ENCODE results near the gene TFDP3.

The TFDP3 gene

DNA sequence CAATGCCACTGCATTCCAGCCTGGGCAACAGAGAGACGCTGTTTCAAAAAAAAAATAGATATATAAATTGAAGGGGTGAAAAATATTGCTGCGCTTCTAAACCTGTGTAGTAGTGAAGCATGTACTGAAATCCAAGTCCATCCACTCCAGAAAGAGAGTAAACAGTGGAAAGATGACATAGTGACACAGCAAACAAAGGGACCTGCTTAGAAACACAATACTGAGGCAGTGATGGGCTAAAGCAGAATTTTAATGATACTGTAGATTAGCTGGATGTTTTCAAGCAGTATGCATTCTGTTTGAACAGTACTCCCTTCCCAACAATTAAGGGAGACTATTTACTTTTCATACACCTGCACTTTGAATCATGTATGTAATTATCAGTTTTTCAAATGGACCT is 42.5 kb downstream of the TFDP3 start:
- H3K27me3 ChIP-seq (ENCODE audit: insufficient read depth, low read length) = no peaks in the 10 kb centered on the region
- H3K36me3 ChIP-seq (ENCODE audit: insufficient read depth, low read length) = no peaks in the 10 kb centered on the region
- peaks cover 18% of the 10 kb centered on the region for H3K4me1 ChIP-seq (ENCODE audit: insufficient read depth, low read length)
- no peaks in the 10 kb centered on the region for H3K9me3 ChIP-seq (ENCODE audit: low read length)
- no peak overlapping the region for H3K4me3 ChIP-seq (ENCODE audit: low read length)
- H2AFZ ChIP-seq (ENCODE audit: low read depth, low read length) = no peak overlapping the region

DNA sequence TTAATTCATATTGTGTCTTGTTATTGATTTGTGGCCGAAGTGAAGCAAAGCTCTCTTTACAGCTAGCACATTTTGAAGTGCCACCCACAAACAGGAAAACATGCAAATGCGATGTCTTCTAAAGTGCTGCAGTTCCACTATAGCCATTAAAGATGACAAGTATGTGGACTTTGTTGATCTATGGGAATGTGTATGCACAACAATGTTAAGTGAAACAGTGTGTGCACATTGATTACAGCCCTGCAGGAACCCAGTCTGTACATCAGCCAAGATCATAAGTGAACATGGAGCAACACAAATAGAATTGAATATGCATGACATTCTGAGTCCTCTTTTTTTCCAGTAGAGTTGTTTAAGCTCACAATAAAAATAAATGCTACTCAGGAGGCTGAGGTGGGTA is 43.0 kb downstream of the TFDP3 start:
- Histone ChIP-seq H3K36me3 (ENCODE audit: insufficient read depth, low read length) (no peaks in the 10 kb centered on the region), H3K4me3 (ENCODE audit: low read length) (no peak overlapping the region), H3K4me1 (ENCODE audit: insufficient read depth, low read length) (peaks cover 18% of the 10 kb centered on the region), H2AFZ (ENCODE audit: low read depth, low read length) (no peak overlapping the region), H3K27me3 (ENCODE audit: insufficient read depth, low read length) (no peaks in the 10 kb centered on the region), H3K9me3 (ENCODE audit: low read length) (no peaks in the 10 kb centered on the region)

DNA sequence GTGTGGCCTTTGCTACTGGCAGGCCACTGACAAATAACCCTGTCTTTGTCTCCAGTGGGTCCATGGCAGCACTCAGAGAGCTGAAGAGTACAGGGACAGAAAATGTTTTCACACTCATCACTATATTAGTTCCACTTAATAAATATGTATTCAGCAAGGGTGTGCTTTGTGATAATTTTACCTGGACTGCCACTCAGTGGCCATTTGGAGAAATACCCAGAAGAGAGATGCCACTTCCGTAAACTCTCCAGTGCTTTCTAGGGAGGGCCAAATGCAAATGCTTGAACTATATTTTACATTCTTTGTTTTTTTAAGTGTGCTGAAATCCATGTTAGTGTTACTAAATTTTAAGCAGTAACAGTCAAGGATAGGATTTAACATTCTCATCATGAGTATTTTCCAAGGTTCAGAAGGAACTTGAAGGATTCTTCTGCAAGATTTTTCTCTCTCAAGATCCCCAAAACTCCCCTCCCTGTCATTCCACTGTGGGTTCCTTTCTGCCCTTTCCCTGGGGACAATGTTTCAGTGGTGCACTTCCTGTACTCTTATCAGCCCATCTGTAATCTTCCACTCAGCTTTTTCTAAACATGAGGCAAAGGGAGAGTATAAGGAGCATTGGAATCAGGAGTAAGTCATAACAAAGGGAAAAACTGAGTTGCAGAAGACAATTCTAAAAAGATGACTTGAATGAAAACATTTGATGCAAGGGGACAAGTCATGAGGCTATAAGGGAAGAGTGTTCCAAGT is 46.0 kb downstream of the TFDP3 start:
- no peak overlapping the region for H3K4me3 ChIP-seq (ENCODE audit: low read length)
- no peaks in the 10 kb centered on the region for H3K27me3 ChIP-seq (ENCODE audit: insufficient read depth, low read length)
- H3K36me3 ChIP-seq (ENCODE audit: insufficient read depth, low read length) = no peaks in the 10 kb centered on the region
- no peak overlapping the region for H2AFZ ChIP-seq (ENCODE audit: low read depth, low read length)
- no peaks in the 10 kb centered on the region for H3K9me3 ChIP-seq (ENCODE audit: low read length)
- H3K4me1 ChIP-seq (ENCODE audit: insufficient read depth, low read length) = peaks cover 18% of the 10 kb centered on the region
